ENCODE measurements around the gene ADORA3. TPM values are rescaled to one million over a fixed set of nuclear protein-coding genes. Genes with fewer than 3 reads are reported as not detected.

Gene ADORA3
- total RNA-seq, 2 experiments from 2014 or later, result 0.17 TPM; not detected in 1

DNA sequence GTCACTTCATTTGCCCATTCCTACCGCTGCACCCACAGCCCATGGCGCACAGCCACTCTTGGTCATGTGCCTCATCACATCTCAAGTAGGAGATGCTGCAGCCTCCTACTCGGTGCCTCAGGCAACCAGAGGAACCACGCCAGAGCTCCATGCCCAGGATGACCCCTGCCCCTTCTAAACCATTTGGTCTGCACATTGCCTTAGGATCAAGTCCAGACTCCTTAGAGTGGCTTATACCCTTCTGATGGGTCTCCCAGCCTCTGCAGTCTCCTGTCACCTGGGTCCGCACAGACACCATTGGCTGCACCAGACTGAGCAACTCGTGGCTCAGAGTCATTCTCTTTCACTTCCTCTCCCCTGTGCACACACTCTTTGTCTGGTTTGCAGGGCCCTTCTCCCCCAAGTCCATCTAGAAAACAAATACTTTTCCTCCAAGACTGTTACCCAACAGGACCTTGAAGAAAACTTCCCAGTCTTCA, 2.2 kb upstream of the ADORA3 start:
- Histone ChIP-seq H4K20me1 (ENCODE audit: insufficient read depth, low read length) (no peaks in the 10 kb centered on the region), H3K36me3 (ENCODE audit: insufficient read depth, low read length) (no peaks in the 10 kb centered on the region), H3K27ac (ENCODE audit: low read depth, low read length, poor library complexity, severe bottlenecking) (peak overlapping the region; percentile 97), H3K9me3 (ENCODE audit: low read length) (no peaks in the 10 kb centered on the region), H3K4me3 (ENCODE audit: low read depth, low read length, poor library complexity, severe bottlenecking) (peak overlapping the region; percentile 33), H3K79me2 (ENCODE audit: insufficient read depth, low read depth, low read length) (no peaks in the 10 kb centered on the region), H3K4me1 (ENCODE audit: insufficient read depth, low read length, poor library complexity, severe bottlenecking) (peaks cover 72% of the 10 kb centered on the region), H3K9me2 (ENCODE audit: insufficient read depth, low read length) (no peaks in the 10 kb centered on the region), H2AFZ (ENCODE audit: low read length) (peak overlapping the region; percentile 78), H3K4me2 (ENCODE audit: low read length) (peak overlapping the region; percentile 74)
- no TSS peak for BruUV-seq (replicated peaks)
- TF ChIP-seq EZH2phosphoT487 (IDR thresholded peaks at IDR 0.05; ENCODE audit: borderline replicate concordance, low read depth, low read length), result no peak
- TF ChIP-seq, protein P1, sequence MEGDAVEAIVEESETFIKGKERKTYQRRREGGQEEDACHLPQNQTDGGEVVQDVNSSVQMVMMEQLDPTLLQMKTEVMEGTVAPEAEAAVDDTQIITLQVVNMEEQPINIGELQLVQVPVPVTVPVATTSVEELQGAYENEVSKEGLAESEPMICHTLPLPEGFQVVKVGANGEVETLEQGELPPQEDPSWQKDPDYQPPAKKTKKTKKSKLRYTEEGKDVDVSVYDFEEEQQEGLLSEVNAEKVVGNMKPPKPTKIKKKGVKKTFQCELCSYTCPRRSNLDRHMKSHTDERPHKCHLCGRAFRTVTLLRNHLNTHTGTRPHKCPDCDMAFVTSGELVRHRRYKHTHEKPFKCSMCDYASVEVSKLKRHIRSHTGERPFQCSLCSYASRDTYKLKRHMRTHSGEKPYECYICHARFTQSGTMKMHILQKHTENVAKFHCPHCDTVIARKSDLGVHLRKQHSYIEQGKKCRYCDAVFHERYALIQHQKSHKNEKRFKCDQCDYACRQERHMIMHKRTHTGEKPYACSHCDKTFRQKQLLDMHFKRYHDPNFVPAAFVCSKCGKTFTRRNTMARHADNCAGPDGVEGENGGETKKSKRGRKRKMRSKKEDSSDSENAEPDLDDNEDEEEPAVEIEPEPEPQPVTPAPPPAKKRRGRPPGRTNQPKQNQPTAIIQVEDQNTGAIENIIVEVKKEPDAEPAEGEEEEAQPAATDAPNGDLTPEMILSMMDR (conservative IDR thresholded peaks at IDR 0.05; ENCODE audit: low read length), result no peak
- intact Hi-C loops (cut with micrococcal nuclease; ENCODE audit: unreplicated experiment), result loop anchor here (2.0 to 5.0 kb wide), 6 partner anchors 29 to 373 kb away; partner anchors contain the start of genes ATP5PB, INKA2 and WDR77
- ChIA-PET CTCF (ENCODE audit: unreplicated experiment) (no interaction called here), POLR2A (interaction anchor here (0.5 to 3.5 kb wide), 9 partner anchors 11 to 120 kb away, joined by 3 to 27 read pairs (median 14); partner anchors contain the start of gene RAP1A)
- DNase-seq (ENCODE audit: low spot score), result peak; percentile 88

DNA sequence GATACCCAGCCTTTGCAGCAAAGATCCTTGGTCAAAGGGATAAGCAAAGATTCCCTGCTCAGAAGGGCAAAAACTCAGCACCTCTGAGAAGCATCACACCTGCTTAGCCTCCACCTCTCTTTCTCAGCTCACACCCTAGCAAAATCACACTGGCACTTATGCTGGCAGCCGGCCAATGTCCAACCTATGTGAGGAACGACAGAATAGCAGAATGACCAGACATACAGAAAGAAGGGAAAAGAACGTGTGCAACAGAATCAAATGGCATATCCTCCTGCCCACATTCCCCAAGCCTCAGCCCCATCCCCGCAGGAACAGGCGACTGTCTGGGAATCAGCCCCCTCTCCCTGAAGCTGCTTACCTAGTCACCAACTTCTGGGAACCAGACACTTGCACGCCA, 664 bp upstream of the ADORA3 start:
- Histone ChIP-seq H3K9me2 (ENCODE audit: insufficient read depth, low read length) (no peaks in the 10 kb centered on the region), H2AFZ (ENCODE audit: low read length) (peak overlapping the region; percentile 95), H3K79me2 (ENCODE audit: insufficient read depth, low read depth, low read length) (no peaks in the 10 kb centered on the region), H3K4me2 (ENCODE audit: low read length) (peak overlapping the region; percentile 74), H3K9me3 (ENCODE audit: low read length) (no peaks in the 10 kb centered on the region), H3K36me3 (ENCODE audit: insufficient read depth, low read length) (no peaks in the 10 kb centered on the region), H4K20me1 (ENCODE audit: insufficient read depth, low read length) (no peaks in the 10 kb centered on the region), H3K4me3 (ENCODE audit: low read depth, low read length, poor library complexity, severe bottlenecking) (peak overlapping the region; percentile 13), H3K4me1 (ENCODE audit: insufficient read depth, low read length, poor library complexity, severe bottlenecking) (peaks cover 63% of the 10 kb centered on the region), H3K27ac (ENCODE audit: low read depth, low read length, poor library complexity, severe bottlenecking) (peak overlapping the region; percentile 57)
- ChIA-PET POLR2A (interaction anchor here (0.5 to 2.1 kb wide), 7 partner anchors 12 to 365 kb away, joined by 3 to 8 read pairs (median 5); partner anchors contain the start of gene DRAM2), CTCF (ENCODE audit: unreplicated experiment) (interaction anchor here (0.6 to 0.8 kb wide), 2 partner anchors 22 to 245 kb away, joined by 3 to 4 read pairs; no protein-coding TSS in a partner anchor)
- BruUV-seq (replicated peaks), result no TSS peak
- intact Hi-C loops (cut with micrococcal nuclease; ENCODE audit: unreplicated experiment), result no loop called here
- no peak for TF ChIP-seq EZH2phosphoT487 (IDR thresholded peaks at IDR 0.05; ENCODE audit: borderline replicate concordance, low read depth, low read length)
- TF ChIP-seq, protein P1 (conservative IDR thresholded peaks at IDR 0.05; ENCODE audit: low read length), result no peak
- no peak for DNase-seq (ENCODE audit: low spot score)

DNA sequence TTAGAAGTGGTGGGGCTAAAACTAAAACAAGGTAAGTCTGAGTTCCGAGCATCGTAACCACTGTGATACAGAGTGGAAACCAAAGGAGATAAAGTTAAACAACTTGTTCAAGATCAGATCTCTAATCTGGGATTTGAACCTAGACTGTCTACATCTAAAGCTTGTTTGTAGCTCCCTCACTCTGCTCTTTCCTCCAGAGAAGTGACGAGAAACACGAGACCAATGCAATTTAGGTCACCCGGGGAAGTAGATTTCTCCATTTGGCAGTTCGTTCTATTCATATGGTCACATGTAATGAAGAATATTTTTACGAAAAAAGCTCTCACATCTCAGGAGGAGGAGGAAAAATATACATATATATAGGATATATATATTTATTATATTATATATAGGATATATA, 1.8 kb downstream of the ADORA3 start:
- Histone ChIP-seq H3K4me1 (ENCODE audit: insufficient read depth, low read length, poor library complexity, severe bottlenecking) (peaks cover 41% of the 10 kb centered on the region), H3K4me3 (ENCODE audit: low read depth, low read length, poor library complexity, severe bottlenecking) (no peak overlapping the region), H3K4me2 (ENCODE audit: low read length) (no peak overlapping the region), H3K79me2 (ENCODE audit: insufficient read depth, low read depth, low read length) (no peaks in the 10 kb centered on the region), H3K27ac (ENCODE audit: low read depth, low read length, poor library complexity, severe bottlenecking) (no peak overlapping the region), H4K20me1 (ENCODE audit: insufficient read depth, low read length) (no peaks in the 10 kb centered on the region), H3K9me3 (ENCODE audit: low read length) (no peaks in the 10 kb centered on the region), H2AFZ (ENCODE audit: low read length) (no peak overlapping the region), H3K36me3 (ENCODE audit: insufficient read depth, low read length) (no peaks in the 10 kb centered on the region), H3K9me2 (ENCODE audit: insufficient read depth, low read length) (no peaks in the 10 kb centered on the region)
- TF ChIP-seq, protein P1 (conservative IDR thresholded peaks at IDR 0.05; ENCODE audit: low read length), result no peak
- no peak for TF ChIP-seq EZH2phosphoT487 (IDR thresholded peaks at IDR 0.05; ENCODE audit: borderline replicate concordance, low read depth, low read length)
- CTCF ChIA-PET (ENCODE audit: unreplicated experiment), result no interaction called here
- intact Hi-C loops (cut with micrococcal nuclease; ENCODE audit: unreplicated experiment), result no loop called here
- POLR2A ChIA-PET, result interaction anchor here (0.6 kb wide), 1 partner anchor 203 kb away, joined by 3 read pairs; no protein-coding TSS in a partner anchor
- no TSS peak for BruUV-seq (replicated peaks)
- no peak for DNase-seq (ENCODE audit: low spot score)
